HEK293 (cell line): Measurements from ENCODE around the gene KIF18B.
A peak's percentile ranks its signal among the peaks of the same experiment; 100 is the strongest.

Experiments used
- CTCF ChIA-PET: fragments of 350-600 bp; formaldehyde crosslinking; extraction: SDS; loops from one replicate; lab custom pipeline; 2021; ENCODE audit warnings: antibody characterized with exemption; lab: Yijun Ruan, JAX
- POLR2A ChIA-PET: fragments of 300-600 bp; formaldehyde crosslinking; extraction: SDS; loops from one replicate; lab custom pipeline; 2020; ENCODE audit warnings: antibody characterized with exemption, inconsistent platforms; lab: Yijun Ruan, JAX
- H3K27ac ChIP-seq: fragments of 200-500 bp; sonication (Bioruptor generic); 2 replicates; pipeline ENCODE4 v1.5.1; 2014; ENCODE audit warnings: low read depth, low read length, control low read depth, inconsistent platforms; ENCODE audit errors: extremely low read depth
- H3K36me3 ChIP-seq, 2 experiments: fragments of 200-500 bp in 1 of 2; sonication (Bioruptor generic) in 1 of 2; 1 replicate in 1 of 2; 2 replicates in 1 of 2; pipeline ENCODE4 v1.5.1; 2014 to 2017; ENCODE audit warnings: inconsistent platforms in 2 of 2, low read length in 2 of 2; ENCODE audit not compliant: control insufficient read depth in 2 of 2, insufficient read depth in 1 of 2
- H3K4me1 ChIP-seq: fragments of 200-500 bp; sonication (Bioruptor generic); 2 replicates; pipeline ENCODE4 v1.5.1; 2014; ENCODE audit warnings: mild to moderate bottlenecking, low read length, inconsistent platforms; ENCODE audit not compliant: control insufficient read depth, insufficient read depth
- H3K4me3 ChIP-seq: 2 replicates; pipeline ENCODE4 v1.5.1; 2011; ENCODE audit warnings: low read depth, mild to moderate bottlenecking, control low read depth, low read length, moderate library complexity
- H3K9me3 ChIP-seq: fragments of 200-500 bp; sonication (Bioruptor generic); 2 replicates; pipeline ENCODE4 v1.5.1; 2014; ENCODE audit warnings: low read depth, low read length, inconsistent platforms; ENCODE audit not compliant: control insufficient read depth, insufficient read depth
- GLI2 ChIP-seq: fragments of 450-650 bp; formaldehyde crosslinking; IDR thresholded peaks from 2 replicates; pipeline ENCODE4; 2017; ENCODE audit warnings: missing biosample characterization, missing genetic modification characterization, low read depth, borderline replicate concordance
- GLIS1 ChIP-seq: fragments of 450-650 bp; formaldehyde crosslinking; IDR thresholded peaks from 2 replicates; pipeline ENCODE4 v1.5.1; 2016; ENCODE audit warnings: missing biosample characterization, missing genetic modification characterization
- GLIS2 ChIP-seq: fragments of 450-650 bp; formaldehyde crosslinking; IDR thresholded peaks from 2 replicates; pipeline ENCODE4 v1.5.1; 2016; ENCODE audit warnings: missing biosample characterization, missing genetic modification characterization
- ZBTB8A ChIP-seq: fragments of 450-650 bp; formaldehyde crosslinking; IDR thresholded peaks from 2 replicates; pipeline ENCODE4 v1.5.1; 2016; ENCODE audit warnings: missing biosample characterization, missing genetic modification characterization
- ZIC2 ChIP-seq: fragments of 450-650 bp; formaldehyde crosslinking; IDR thresholded peaks from 2 replicates; pipeline ENCODE4 v1.5.1; 2016; ENCODE audit warnings: missing biosample characterization, missing genetic modification characterization
- ZNF121 ChIP-seq: fragments of 450-650 bp; formaldehyde crosslinking; IDR thresholded peaks from 2 replicates; pipeline ENCODE4 v1.5.1; 2016; ENCODE audit warnings: missing biosample characterization, missing genetic modification characterization
- ZNF174 ChIP-seq: fragments of 450-650 bp; formaldehyde crosslinking; IDR thresholded peaks from 2 replicates; pipeline ENCODE4 v1.5.0; 2017; ENCODE audit warnings: missing biosample characterization, mild to moderate bottlenecking, missing genetic modification characterization
- ZNF341 ChIP-seq: fragments of 450-650 bp; formaldehyde crosslinking; IDR thresholded peaks from 2 replicates; pipeline ENCODE4; 2016; ENCODE audit warnings: low read depth, missing biosample characterization, missing genetic modification characterization
- ZNF366 ChIP-seq: fragments of 450-650 bp; formaldehyde crosslinking; conservative IDR thresholded peaks from 2 replicates; pipeline ENCODE4 v1.5.1; 2016; ENCODE audit warnings: missing biosample characterization, missing genetic modification characterization
- ZNF394 ChIP-seq: fragments of 450-650 bp; formaldehyde crosslinking; IDR thresholded peaks from 2 replicates; pipeline ENCODE4 v1.5.1; 2016; ENCODE audit warnings: missing biosample characterization, missing genetic modification characterization, mild to moderate bottlenecking, moderate library complexity, borderline replicate concordance
- ZNF777 ChIP-seq: fragments of 450-650 bp; formaldehyde crosslinking; IDR thresholded peaks from 2 replicates; pipeline ENCODE4 v1.5.1; 2017; ENCODE audit warnings: missing biosample characterization, missing genetic modification characterization, borderline replicate concordance
- TF ChIP-seq, protein P1 (sequence below): fragments of 450-650 bp; formaldehyde crosslinking; IDR thresholded peaks from 2 replicates; pipeline ENCODE4 v1.5.1; 2016; ENCODE audit warnings: missing biosample characterization, missing genetic modification characterization
- TF ChIP-seq, protein P2 (sequence below): fragments of 450-650 bp; formaldehyde crosslinking; IDR thresholded peaks from 2 replicates; pipeline ENCODE4 v1.5.1; 2016; ENCODE audit warnings: missing biosample characterization, missing genetic modification characterization
- TF ChIP-seq, protein P3 (sequence below): fragments of 450-650 bp; formaldehyde crosslinking; IDR thresholded peaks from 2 replicates; pipeline ENCODE4 v1.5.1; 2016; ENCODE audit warnings: missing biosample characterization, missing genetic modification characterization
- TF ChIP-seq, protein P4 (sequence below): fragments of 450-650 bp; formaldehyde crosslinking; IDR thresholded peaks from 2 replicates; pipeline ENCODE4 v1.5.1; 2016; ENCODE audit warnings: missing biosample characterization, missing genetic modification characterization
- TF ChIP-seq, protein P5 (sequence below): fragments of 450-650 bp; formaldehyde crosslinking; IDR thresholded peaks from 2 replicates; pipeline ENCODE4 v1.5.1; 2017; ENCODE audit warnings: missing biosample characterization, missing genetic modification characterization
- TF ChIP-seq, protein P6 (sequence below): fragments of 450-650 bp; IDR thresholded peaks from 2 replicates; pipeline ENCODE4 v1.5.1; 2018; ENCODE audit warnings: missing biosample characterization, missing genetic modification characterization
- TF ChIP-seq, protein P7 (sequence below): fragments of 450-650 bp; formaldehyde crosslinking; IDR thresholded peaks from 2 replicates; pipeline ENCODE4 v1.5.1; 2017; ENCODE audit warnings: missing biosample characterization, missing genetic modification characterization

The KIF18B gene

DNA sequence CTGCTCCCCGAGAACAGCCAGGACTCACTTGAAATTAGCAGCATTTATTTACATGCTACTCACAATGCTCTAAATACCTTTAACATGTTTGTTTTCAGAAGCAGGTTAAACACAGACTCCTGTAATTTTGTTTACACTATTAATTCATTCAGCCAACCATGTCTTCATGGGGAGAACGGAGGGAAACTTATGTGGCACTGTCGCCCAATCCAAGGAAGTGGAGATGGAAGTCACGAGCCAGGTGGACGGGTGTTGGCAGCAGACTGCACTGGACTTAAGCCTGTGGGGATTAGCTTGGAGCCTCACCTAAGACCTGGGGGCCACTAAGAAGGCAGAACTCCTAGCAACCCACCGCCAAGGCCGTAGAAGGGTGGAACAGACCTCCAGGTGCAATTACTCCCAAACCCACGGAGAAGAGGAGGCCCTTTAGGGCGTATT is 23.4 kb downstream of the KIF18B start:
- TF ChIP-seq, protein P1, sequence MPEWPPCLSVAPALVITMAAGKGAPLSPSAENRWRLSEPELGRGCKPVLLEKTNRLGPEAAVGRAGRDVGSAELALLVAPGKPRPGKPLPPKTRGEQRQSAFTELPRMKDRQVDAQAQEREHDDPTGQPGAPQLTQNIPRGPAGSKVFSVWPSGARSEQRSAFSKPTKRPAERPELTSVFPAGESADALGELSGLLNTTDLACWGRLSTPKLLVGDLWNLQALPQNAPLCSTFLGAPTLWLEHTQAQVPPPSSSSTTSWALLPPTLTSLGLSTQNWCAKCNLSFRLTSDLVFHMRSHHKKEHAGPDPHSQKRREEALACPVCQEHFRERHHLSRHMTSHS (tag by site-specific recombination), result no peak
- TF ChIP-seq ZBTB8A (tag by site-specific recombination), result peak; percentile 73
- TF ChIP-seq ZNF394 (tag by site-specific recombination), result 0 out of 2 replicates have a peak, but pooled peaks have one; percentile 9
- TF ChIP-seq, protein P2, sequence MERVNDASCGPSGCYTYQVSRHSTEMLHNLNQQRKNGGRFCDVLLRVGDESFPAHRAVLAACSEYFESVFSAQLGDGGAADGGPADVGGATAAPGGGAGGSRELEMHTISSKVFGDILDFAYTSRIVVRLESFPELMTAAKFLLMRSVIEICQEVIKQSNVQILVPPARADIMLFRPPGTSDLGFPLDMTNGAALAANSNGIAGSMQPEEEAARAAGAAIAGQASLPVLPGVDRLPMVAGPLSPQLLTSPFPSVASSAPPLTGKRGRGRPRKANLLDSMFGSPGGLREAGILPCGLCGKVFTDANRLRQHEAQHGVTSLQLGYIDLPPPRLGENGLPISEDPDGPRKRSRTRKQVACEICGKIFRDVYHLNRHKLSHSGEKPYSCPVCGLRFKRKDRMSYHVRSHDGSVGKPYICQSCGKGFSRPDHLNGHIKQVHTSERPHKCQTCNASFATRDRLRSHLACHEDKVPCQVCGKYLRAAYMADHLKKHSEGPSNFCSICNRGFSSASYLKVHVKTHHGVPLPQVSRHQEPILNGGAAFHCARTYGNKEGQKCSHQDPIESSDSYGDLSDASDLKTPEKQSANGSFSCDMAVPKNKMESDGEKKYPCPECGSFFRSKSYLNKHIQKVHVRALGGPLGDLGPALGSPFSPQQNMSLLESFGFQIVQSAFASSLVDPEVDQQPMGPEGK (tag by site-specific recombination), result 0 out of 2 replicates have a peak, but pooled peaks have one; percentile 11
- no peak for TF ChIP-seq GLI2 (tag by site-specific recombination)
- TF ChIP-seq ZNF366 (tag by site-specific recombination), result 0 out of 2 replicates have a peak, but pooled peaks have one; percentile 10
- no peaks in the 10 kb centered on the region; the same call in 1 of the 2 replicates for H3K4me1 ChIP-seq
- H3K4me3 ChIP-seq, result no peak overlapping the region
- H3K36me3 ChIP-seq, result peaks cover 23 to 39% of the 10 kb centered on the region in 2 experiments
- ChIA-PET POLR2A (interaction anchor here (0.6 to 1.4 kb wide), 3 partner anchors 8 to 96 kb away, joined by 3 to 4 read pairs (median 3); no protein-coding TSS in a partner anchor), CTCF (interaction anchor here (0.6 to 7.9 kb wide), 5 partner anchors 38 to 320 kb away, joined by 3 to 296 read pairs (median 4); no protein-coding TSS in a partner anchor)
- H3K27ac ChIP-seq, result peak overlapping the region; percentile 38; the same call in 1 of the 2 replicates
- H3K9me3 ChIP-seq, result no peaks in the 10 kb centered on the region

DNA sequence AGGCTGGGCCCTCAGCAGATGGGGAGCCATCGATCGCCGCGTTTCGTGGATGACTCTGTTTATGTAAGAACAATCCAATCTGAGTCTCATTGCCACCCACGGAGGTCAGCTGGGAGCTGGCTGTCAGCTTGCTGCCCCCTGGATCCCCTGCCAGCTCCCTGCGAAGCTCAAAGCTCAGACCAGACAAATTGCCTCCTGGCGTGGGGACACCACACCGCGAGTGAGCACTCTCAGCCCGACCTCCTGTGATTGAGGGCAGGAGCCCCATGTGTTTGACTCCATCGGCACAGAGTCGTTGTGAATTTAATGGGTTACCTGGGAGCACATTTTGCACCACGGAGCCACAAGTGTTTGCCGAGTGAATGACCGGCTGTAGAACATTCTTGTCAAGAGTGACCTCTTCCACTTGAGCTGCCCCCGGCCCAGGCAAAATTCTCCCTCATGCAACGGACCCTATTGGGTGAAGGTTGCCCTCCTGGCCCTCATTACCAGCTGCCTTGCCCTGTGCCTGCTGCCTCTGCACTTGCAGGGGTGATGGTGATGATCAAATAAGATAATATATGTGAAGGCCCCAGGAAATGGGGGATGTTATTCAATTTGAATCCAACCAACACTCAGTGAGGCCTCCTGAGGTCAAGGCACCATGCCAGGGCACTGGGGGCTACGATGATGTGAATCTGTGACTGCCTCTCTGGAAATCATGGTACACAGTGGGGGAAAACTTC is 24.7 kb downstream of the KIF18B start:
- Histone ChIP-seq H3K9me3 (no peaks in the 10 kb centered on the region), H3K4me1 (no peaks in the 10 kb centered on the region; the same call in 1 of the 2 replicates), H3K4me3 (no peak overlapping the region), H3K36me3 (peaks cover 14 to 26% of the 10 kb centered on the region in 2 experiments), H3K27ac (no peak overlapping the region)
- ChIA-PET CTCF (interaction anchor here (0.7 to 7.9 kb wide), 8 partner anchors 28 to 212 kb away, joined by 3 to 296 read pairs (median 4); partner anchors contain the start of gene ACBD4), POLR2A (interaction anchor here (0.6 to 1.4 kb wide), 5 partner anchors 9 to 98 kb away, joined by 3 to 4 read pairs (median 3); partner anchors contain the start of gene C1QL1)
- TF ChIP-seq GLI2 (tag by site-specific recombination) (no peak), GLIS1 (tag by site-specific recombination) (peak; percentile 56; the same call in 1 of the 2 replicates), ZNF121 (tag by site-specific recombination) (no peak), ZNF777 (tag by site-specific recombination) (no peak), ZIC2 (tag by site-specific recombination) (peak; percentile 81), ZNF341 (no peak), GLIS2 (peak; percentile 30; the same call in 1 of the 2 replicates), ZNF174 (tag by site-specific recombination) (no peak), ZBTB8A (tag by site-specific recombination) (no peak)
- TF ChIP-seq, protein P3, sequence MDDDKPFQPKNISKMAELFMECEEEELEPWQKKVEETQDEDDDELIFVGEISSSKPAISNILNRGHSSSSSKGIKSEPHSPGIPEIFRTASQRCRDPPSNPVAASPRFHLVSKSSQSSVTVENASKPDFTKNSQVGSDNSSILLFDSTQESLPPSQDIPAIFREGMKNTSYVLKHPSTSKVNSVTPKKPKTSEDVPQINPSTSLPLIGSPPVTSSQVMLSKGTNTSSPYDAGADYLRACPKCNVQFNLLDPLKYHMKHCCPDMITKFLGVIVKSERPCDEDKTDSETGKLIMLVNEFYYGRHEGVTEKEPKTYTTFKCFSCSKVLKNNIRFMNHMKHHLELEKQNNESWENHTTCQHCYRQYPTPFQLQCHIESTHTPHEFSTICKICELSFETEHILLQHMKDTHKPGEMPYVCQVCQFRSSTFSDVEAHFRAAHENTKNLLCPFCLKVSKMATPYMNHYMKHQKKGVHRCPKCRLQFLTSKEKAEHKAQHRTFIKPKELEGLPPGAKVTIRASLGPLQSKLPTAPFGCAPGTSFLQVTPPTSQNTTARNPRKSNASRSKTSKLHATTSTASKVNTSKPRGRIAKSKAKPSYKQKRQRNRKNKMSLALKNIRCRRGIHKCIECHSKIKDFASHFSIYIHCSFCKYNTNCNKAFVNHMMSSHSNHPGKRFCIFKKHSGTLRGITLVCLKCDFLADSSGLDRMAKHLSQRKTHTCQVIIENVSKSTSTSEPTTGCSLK (tag by site-specific recombination), result no peak
- TF ChIP-seq, protein P4, sequence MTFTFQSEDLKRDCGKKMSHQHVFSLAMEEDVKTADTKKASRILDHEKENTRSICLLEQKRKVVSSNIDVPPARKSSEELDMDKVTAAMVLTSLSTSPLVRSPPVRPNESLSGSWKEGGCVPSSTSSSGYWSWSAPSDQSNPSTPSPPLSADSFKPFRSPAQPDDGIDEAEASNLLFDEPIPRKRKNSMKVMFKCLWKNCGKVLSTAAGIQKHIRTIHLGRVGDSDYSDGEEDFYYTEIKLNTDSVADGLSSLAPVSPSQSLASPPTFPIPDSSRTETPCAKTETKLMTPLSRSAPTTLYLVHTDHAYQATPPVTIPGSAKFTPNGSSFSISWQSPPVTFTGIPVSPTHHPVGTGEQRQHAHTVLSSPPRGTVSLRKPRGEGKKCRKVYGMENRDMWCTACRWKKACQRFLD (tag by site-specific recombination), result no peak
- TF ChIP-seq, protein P5, sequence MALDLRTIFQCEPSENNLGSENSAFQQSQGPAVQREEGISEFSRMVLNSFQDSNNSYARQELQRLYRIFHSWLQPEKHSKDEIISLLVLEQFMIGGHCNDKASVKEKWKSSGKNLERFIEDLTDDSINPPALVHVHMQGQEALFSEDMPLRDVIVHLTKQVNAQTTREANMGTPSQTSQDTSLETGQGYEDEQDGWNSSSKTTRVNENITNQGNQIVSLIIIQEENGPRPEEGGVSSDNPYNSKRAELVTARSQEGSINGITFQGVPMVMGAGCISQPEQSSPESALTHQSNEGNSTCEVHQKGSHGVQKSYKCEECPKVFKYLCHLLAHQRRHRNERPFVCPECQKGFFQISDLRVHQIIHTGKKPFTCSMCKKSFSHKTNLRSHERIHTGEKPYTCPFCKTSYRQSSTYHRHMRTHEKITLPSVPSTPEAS, result no peak
- TF ChIP-seq, protein P6, sequence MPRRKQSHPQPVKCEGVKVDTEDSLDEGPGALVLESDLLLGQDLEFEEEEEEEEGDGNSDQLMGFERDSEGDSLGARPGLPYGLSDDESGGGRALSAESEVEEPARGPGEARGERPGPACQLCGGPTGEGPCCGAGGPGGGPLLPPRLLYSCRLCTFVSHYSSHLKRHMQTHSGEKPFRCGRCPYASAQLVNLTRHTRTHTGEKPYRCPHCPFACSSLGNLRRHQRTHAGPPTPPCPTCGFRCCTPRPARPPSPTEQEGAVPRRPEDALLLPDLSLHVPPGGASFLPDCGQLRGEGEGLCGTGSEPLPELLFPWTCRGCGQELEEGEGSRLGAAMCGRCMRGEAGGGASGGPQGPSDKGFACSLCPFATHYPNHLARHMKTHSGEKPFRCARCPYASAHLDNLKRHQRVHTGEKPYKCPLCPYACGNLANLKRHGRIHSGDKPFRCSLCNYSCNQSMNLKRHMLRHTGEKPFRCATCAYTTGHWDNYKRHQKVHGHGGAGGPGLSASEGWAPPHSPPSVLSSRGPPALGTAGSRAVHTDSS (tag by site-specific recombination), result no peak
- TF ChIP-seq, protein P7, sequence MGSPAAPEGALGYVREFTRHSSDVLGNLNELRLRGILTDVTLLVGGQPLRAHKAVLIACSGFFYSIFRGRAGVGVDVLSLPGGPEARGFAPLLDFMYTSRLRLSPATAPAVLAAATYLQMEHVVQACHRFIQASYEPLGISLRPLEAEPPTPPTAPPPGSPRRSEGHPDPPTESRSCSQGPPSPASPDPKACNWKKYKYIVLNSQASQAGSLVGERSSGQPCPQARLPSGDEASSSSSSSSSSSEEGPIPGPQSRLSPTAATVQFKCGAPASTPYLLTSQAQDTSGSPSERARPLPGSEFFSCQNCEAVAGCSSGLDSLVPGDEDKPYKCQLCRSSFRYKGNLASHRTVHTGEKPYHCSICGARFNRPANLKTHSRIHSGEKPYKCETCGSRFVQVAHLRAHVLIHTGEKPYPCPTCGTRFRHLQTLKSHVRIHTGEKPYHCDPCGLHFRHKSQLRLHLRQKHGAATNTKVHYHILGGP (tag by site-specific recombination), result no peak
